HepG2 (cell line): ENCODE results near the gene ALDH4A1. TPM values are rescaled to one million over a fixed set of nuclear protein-coding genes. Genes with fewer than 3 reads are reported as not detected.

ENCODE experiments used
- ADNP ChIP-seq: sonication (generic); formaldehyde crosslinking; IDR thresholded peaks from 2 replicates; pipeline ENCODE4 v1.4.0; 2020; ENCODE audit warnings: missing genetic modification reagents
- CTCF ChIP-seq: sonication (generic); formaldehyde crosslinking; IDR thresholded peaks from 2 replicates; pipeline ENCODE4 v1.5.0; 2020; ENCODE audit warnings: mild to moderate bottlenecking, missing genetic modification reagents, moderate library complexity
- DRAP1 ChIP-seq: IDR thresholded peaks from 2 replicates; pipeline ENCODE4 v1.6.1; 2016; ENCODE audit warnings: missing genetic modification reagents, missing compliant biosample characterization
- GABPB1 ChIP-seq: IDR thresholded peaks from 2 replicates; pipeline ENCODE4 v1.6.1; 2016; ENCODE audit warnings: mild to moderate bottlenecking, missing genetic modification reagents, moderate library complexity, missing compliant biosample characterization
- HMG20A ChIP-seq: IDR thresholded peaks from 2 replicates; pipeline ENCODE4 v1.6.1; 2016; ENCODE audit warnings: borderline replicate concordance
- ISL2 ChIP-seq: sonication (generic); formaldehyde crosslinking; IDR thresholded peaks from 2 replicates; pipeline ENCODE4 v1.5.0; 2020; ENCODE audit warnings: missing genetic modification reagents
- MED1 ChIP-seq: sonication (generic); formaldehyde crosslinking; IDR thresholded peaks from 2 replicates; pipeline ENCODE4 v1.4.0; 2020; ENCODE audit warnings: missing genetic modification reagents
- RBM39 ChIP-seq: fragments of 200-400 bp; formaldehyde crosslinking; IDR thresholded peaks from one replicate; pipeline ENCODE4 v1.6.1; 2018; ENCODE audit warnings: antibody characterized with exemption, mild to moderate bottlenecking, low read depth, low read length; ENCODE audit not compliant: poor library complexity, severe bottlenecking
- RXRA ChIP-seq: sonication (generic); formaldehyde crosslinking; IDR thresholded peaks from 2 replicates; pipeline ENCODE4 v1.5.1; 2020; ENCODE audit warnings: missing genetic modification reagents
- TFDP1 ChIP-seq: IDR thresholded peaks from 2 replicates; pipeline ENCODE4 v1.6.1; 2016; ENCODE audit warnings: missing compliant biosample characterization, missing genetic modification reagents, borderline replicate concordance
- ZBTB20 ChIP-seq: sonication (generic); formaldehyde crosslinking; IDR thresholded peaks from 2 replicates; pipeline ENCODE4 v1.8.1; 2023; ENCODE audit warnings: missing genetic modification reagents, low read depth, mild to moderate bottlenecking, borderline replicate concordance
- ZFP90 ChIP-seq: sonication (generic); formaldehyde crosslinking; IDR thresholded peaks from 2 replicates; pipeline ENCODE4 v1.8.0; 2022; ENCODE audit warnings: missing genetic modification reagents, mild to moderate bottlenecking, inconsistent platforms, borderline replicate concordance
- ZNF12 ChIP-seq: sonication (generic); formaldehyde crosslinking; IDR thresholded peaks from 2 replicates; pipeline ENCODE4 v1.5.0; 2020; ENCODE audit warnings: missing genetic modification reagents
- ZNF468 ChIP-seq: sonication (generic); formaldehyde crosslinking; IDR thresholded peaks from 2 replicates; pipeline ENCODE4 v1.8.0; 2022; ENCODE audit warnings: mild to moderate bottlenecking, moderate library complexity, missing genetic modification reagents
- ZNF615 ChIP-seq: sonication (generic); formaldehyde crosslinking; IDR thresholded peaks from 2 replicates; pipeline ENCODE4 v1.5.0; 2020; ENCODE audit warnings: mild to moderate bottlenecking, missing genetic modification reagents, borderline replicate concordance
- ZNF687 ChIP-seq: sonication (generic); formaldehyde crosslinking; IDR thresholded peaks from 2 replicates; pipeline ENCODE4 v1.5.1; 2020; ENCODE audit warnings: mild to moderate bottlenecking, missing genetic modification reagents, moderate library complexity
- ZNF777 ChIP-seq: sonication (generic); formaldehyde crosslinking; IDR thresholded peaks from 2 replicates; pipeline ENCODE4 v1.4.0; 2020; ENCODE audit warnings: missing genetic modification reagents
- polyA plus RNA-seq, 8 experiments: library from polyadenylated mRNA; depleted of rRNA in 3 of 8; stranded (reverse) in 7 of 8; unstranded in 1 of 8; fragments of >200 nt; fragmentation: Illumina TruSeq in 4 of 8; extraction: Trizol in 4 of 8; gene quantifications; 2 replicates each; pipeline versions ENCODE4 v1.2.1 to v1.2.3, GENCODE V29; 2011 to 2016; ENCODE audit warnings: low read depth in 4 of 8, missing spikeins in 1 of 8, mixed read lengths in 1 of 8; ENCODE audit not compliant: insufficient read depth in 1 of 8
- total RNA-seq, 5 experiments: library from RNA; depleted of rRNA; stranded (reverse); fragments of >200 nt; fragmentation: Illumina TruSeq; extraction: Trizol; gene quantifications; 2 replicates each; pipeline ENCODE4 v1.2.3, GENCODE V29; 2016; ENCODE audit warnings: low read depth in 1 of 5

Gene ALDH4A1
- total and polyA plus RNA-seq, 2 of the 13 experiments (the other 11 are each of a cell fraction or from before 2014, with no cell fraction given) = 76.4 to 240 TPM

GRCh38 chr1:18950401-18951026, 48.2 kb upstream of the ALDH4A1 start (continued):
- TF ChIP-seq MED1 (CRISPR knock-in tag) (0 out of 2 replicates have a peak, but pooled peaks have one; percentile 40), HMG20A (no peak), ZNF615 (no peak), ZNF468 (CRISPR knock-in tag) (no peak), ISL2 (CRISPR knock-in tag) (0 out of 2 replicates have a peak, but pooled peaks have one; percentile 29), CTCF (no peak), GABPB1 (peak; percentile 35; the same call in 1 of the 2 replicates), RXRA (CRISPR knock-in tag) (no peak), ZBTB20 (CRISPR knock-in tag) (0 out of 2 replicates have a peak, but pooled peaks have one; percentile 44), RBM39 (no peak), ZNF777 (CRISPR knock-in tag) (peak; percentile 28; the same call in 1 of the 2 replicates), ZNF12 (CRISPR knock-in tag) (no peak), ZNF687 (CRISPR knock-in tag) (peak; percentile 72), ADNP (CRISPR knock-in tag) (no peak), ZFP90 (CRISPR knock-in tag) (0 out of 2 replicates have a peak, but pooled peaks have one; percentile 26), TFDP1 (CRISPR knock-in tag) (peak; percentile 24; the same call in 1 of the 2 replicates), DRAP1 (CRISPR knock-in tag) (0 out of 2 replicates have a peak, but pooled peaks have one; percentile 22)
